Measurements from ENCODE around the gene WNT2B. TPM values are rescaled to one million over a fixed set of nuclear protein-coding genes. Genes with fewer than 3 reads are reported as not detected.
A peak's percentile ranks its signal among the peaks of the same experiment; 100 is the strongest.

WNT2B gene
- polyA plus RNA-seq, 6 donors from 2014 or later: 0.03 to 0.59 (median 0.20) TPM; not detected in 1

- Mint-ChIP-seq H3K4me1 (peaks cover 32 to 58% (median 47%) of the 10 kb centered on the region in 3 donors), H3K36me3 (no peaks in the 10 kb centered on the region), H3K4me3 (peak overlapping the region; percentile 81 to 91 (median 86)), H3K9me3 (no peaks in the 10 kb centered on the region), H3K27me3 (peaks cover 32 to 40% (median 32%) of the 10 kb centered on the region in 3 donors), H3K27ac (no peak overlapping the region)
- DNase-seq (no peak), ATAC-seq (ENCODE audit: low read depth in 2 of 2) (no peak)
Observed at GRCh38 chr1:112507336-112507735, 1.4 kb upstream of the WNT2B start.

DNA sequence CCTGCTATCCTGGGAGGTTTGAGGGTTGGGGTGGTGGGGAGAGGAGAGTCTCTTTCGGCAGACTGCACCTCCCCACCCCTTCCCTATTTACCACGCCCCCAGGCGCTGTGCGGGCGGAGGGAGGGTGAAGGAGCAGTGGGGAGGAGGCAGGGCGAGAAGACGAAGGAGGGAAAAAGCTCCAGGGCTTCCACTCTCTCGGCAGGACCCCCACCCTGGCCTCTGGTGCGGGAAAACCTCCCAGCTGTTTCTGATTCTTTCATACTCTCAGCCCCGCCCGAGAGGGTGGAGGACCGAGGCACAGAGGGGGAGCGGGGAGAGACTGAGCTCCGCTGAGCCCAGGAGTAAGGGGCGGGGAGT is 866 bp upstream of the WNT2B start:
- peak; percentile 24 to 39 for ATAC-seq (ENCODE audit: low read depth in 2 of 2)
- peak; percentile 17 for DNase-seq
- Mint-ChIP-seq H3K36me3 (no peaks in the 10 kb centered on the region), H3K9me3 (no peaks in the 10 kb centered on the region), H3K27me3 (peaks cover 26 to 35% (median 32%) of the 10 kb centered on the region in 3 donors), H3K4me3 (peak overlapping the region; percentile 81 to 91 (median 86)), H3K4me1 (peaks cover 27 to 53% (median 42%) of the 10 kb centered on the region in 3 donors), H3K27ac (no peak overlapping the region)

DNA sequence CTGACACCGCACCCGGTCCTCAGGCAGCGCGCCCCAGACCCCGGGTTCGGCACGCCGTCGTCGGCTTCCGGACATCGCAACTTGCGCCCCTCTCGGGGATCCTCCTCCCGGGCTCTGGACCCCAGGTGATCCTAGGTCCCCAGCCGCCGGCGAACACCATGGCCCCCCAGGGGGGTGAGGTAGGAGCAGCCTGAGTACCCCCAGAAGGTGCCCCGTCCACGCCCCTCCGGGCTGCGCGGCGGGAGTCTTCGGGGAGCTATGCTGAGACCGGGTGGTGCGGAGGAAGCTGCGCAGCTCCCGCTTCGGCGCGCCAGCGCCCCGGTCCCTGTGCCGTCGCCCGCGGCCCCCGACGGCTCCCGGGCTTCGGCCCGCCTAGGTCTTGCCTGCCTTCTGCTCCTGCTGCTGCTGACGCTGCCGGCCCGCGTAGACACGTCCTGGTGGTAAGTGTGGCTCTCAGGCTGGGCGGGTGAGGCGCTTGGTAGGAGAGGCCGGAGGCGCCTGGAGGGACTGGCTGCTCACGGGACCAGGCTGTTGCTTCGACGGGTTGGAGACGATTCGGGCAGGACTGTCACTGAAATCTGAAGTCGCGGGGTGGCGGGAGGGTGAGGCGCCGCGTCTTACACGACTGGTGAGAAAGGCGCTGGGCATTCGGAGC is 367 bp downstream of the WNT2B start:
- Mint-ChIP-seq H3K4me3 (peak overlapping the region; percentile 36 to 89 (median 78)), H3K9me3 (no peaks in the 10 kb centered on the region), H3K36me3 (no peaks in the 10 kb centered on the region), H3K4me1 (peaks cover 21 to 43% (median 42%) of the 10 kb centered on the region in 3 donors), H3K27me3 (peaks cover 14 to 24% (median 23%) of the 10 kb centered on the region in 3 donors), H3K27ac (peak overlapping the region in 2 of 6 donors; percentile 20 to 36)
- ATAC-seq (ENCODE audit: low read depth in 2 of 2): peak; percentile 53
- peak; percentile 35 for DNase-seq

DNA sequence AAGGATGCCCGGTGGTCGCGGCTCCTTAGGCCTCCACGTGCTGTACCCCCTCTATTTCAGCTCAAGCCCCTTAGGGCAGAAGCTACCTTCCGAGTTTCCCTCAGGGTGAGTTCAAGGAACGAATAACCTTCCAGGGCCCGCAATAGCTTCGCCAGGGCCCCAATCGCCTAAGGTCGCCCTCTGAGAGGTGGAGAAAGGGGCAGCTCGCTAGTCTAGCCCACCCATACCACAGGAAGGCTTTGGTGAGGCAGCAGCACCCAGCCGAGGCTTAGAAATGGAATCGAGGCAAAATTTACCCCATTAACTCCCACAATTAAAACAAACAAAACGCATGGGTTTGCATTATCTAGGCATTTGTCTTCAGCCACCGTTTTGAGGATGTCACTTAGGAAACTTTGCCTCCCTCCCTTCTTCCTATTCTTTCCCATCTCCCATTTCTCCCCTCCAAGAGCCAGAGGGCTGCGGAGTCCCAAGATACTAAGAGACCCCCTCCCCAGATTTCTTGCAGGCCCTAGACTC is 954 bp downstream of the WNT2B start:
- no peak for ATAC-seq (ENCODE audit: low read depth in 2 of 2)
- Mint-ChIP-seq H3K4me3 (peak overlapping the region; percentile 36 to 89 (median 78)), H3K36me3 (no peaks in the 10 kb centered on the region), H3K9me3 (no peaks in the 10 kb centered on the region), H3K27me3 (peaks cover 9 to 24% (median 17%) of the 10 kb centered on the region in 3 donors), H3K4me1 (peaks cover 15 to 37% (median 36%) of the 10 kb centered on the region in 3 donors), H3K27ac (peak overlapping the region in 2 of 6 donors; percentile 36 to 66)
- DNase-seq: no peak

- Mint-ChIP-seq H3K27ac (peak overlapping the region in 2 of 6 donors; percentile 48 to 66), H3K9me3 (no peaks in the 10 kb centered on the region), H3K4me1 (peaks cover 11 to 30% (median 30%) of the 10 kb centered on the region in 3 donors), H3K27me3 (peaks cover 13 to 17% (median 16%) of the 10 kb centered on the region in 3 donors), H3K4me3 (peak overlapping the region in 5 of 8 donors; percentile 29 to 82 (median 77)), H3K36me3 (no peaks in the 10 kb centered on the region)
- no peak for DNase-seq
- no peak for ATAC-seq (ENCODE audit: low read depth in 2 of 2)
Observed at GRCh38 chr1:112510340-112510739, 1.6 kb downstream of the WNT2B start.

GRCh38 chr1:112511897-112512296 is 3.1 kb downstream of the WNT2B start:
- DNase-seq: no peak
- Mint-ChIP-seq H3K4me3 (no peak overlapping the region), H3K27me3 (peaks cover 10 to 16% (median 13%) of the 10 kb centered on the region in 3 donors), H3K36me3 (no peaks in the 10 kb centered on the region), H3K27ac (peak overlapping the region in 2 of 6 donors; percentile 12 to 29), H3K4me1 (peaks cover 5 to 15% (median 15%) of the 10 kb centered on the region in 3 donors), H3K9me3 (no peaks in the 10 kb centered on the region)
- ATAC-seq (ENCODE audit: low read depth in 2 of 2): no peak

DNA sequence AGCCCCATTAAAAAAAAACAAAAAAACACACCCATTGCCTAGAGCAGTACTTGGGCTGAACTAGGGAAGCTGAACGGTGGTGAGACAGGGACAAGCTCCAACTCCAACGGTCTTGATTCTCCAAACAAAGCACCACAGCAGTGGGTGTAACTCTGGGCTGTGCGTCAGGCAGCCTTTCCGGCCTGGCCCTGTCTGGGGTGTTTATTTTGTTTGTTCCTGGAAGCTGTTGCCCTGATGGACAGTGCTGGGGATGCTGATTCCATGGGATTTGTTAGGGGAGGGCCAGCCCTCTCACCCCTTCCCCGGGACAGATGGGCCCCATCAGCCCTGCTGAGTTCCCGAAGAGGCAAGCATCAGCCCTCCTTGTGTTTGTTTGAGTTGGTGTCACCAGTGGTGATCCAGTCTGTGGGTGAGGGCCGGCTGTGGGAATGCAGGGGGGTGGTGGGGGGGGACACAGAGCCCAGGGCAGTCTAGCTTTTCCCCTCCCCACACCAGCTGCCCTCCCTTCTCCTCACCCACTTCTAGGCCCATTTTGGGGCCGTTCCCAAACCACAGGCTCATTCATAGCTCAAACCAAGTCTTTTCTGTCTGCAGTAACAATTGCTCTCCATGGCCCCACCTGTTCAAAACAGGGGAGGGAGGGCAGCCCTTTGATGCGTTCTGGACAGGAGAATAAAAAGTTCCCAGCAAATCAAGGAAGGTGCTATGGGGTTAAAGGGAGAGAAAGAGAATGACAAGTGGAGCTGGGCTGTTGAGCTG is 4.5 kb downstream of the WNT2B start:
- ATAC-seq (ENCODE audit: low read depth in 2 of 2) (no peak), DNase-seq (no peak)
- no peaks in the 10 kb centered on the region for H3K36me3 Mint-ChIP-seq
- H3K4me1 Mint-ChIP-seq: peaks cover 0 to 2% (median 2%) of the 10 kb centered on the region in 3 donors
- H3K27me3 Mint-ChIP-seq: peaks cover 5 to 7% (median 6%) of the 10 kb centered on the region in 3 donors
- peak overlapping the region in 1 of 6 donors; percentile 77 for H3K27ac Mint-ChIP-seq
- H3K9me3 Mint-ChIP-seq: no peaks in the 10 kb centered on the region
- H3K4me3 Mint-ChIP-seq: no peak overlapping the region

DNA sequence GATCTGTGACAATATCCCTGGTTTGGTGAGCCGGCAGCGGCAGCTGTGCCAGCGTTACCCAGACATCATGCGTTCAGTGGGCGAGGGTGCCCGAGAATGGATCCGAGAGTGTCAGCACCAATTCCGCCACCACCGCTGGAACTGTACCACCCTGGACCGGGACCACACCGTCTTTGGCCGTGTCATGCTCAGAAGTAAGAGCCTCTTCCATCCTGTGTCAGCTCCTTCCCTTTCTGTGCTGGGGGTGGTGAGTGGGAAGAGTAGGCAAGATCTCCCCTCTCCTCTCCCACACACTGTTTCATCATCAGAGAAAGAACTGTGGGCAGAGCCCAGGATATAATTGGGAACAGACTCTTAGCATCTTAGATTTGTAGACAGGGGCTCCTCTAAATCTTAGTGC is 6.1 kb downstream of the WNT2B start:
- no peak overlapping the region for H3K4me3 Mint-ChIP-seq
- no peaks in the 10 kb centered on the region for H3K36me3 Mint-ChIP-seq
- no peaks in the 10 kb centered on the region for H3K9me3 Mint-ChIP-seq

DNA sequence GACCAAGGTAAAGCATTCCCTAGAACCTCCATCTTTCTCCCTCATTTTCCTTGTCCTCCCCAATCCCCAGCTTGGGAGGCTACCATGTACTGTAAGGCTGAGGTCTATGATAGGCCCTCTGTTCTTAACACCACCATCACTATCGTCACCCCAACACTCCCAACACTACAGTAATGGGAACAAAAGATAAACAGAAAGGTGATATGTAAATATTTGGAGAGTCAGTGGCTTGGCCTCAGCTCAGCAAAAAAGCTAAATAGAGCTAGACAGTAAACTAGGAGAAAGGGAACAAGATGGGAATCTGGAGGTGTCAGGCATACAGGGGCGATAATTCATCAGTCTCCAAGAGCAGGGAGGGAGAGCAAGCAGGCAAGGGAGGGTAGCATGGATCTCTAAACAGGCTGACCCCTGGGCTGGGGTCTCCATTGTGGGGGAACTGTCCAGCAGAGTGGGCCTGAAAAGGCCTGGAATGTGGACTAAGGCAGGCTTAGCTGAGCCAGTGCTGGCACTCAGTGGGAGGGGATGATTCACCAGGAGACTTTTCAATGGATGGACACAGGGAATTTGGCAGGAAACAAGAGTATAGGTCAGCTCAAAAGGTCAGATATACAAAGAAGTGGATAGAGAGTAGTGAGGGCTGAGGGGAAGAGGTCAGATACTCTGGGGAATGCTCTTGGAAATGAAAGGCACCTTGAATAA is 6.7 kb downstream of the WNT2B start:
- H3K4me3 Mint-ChIP-seq: no peak overlapping the region
- H3K27me3 Mint-ChIP-seq: peaks cover 0 to 7% (median 5%) of the 10 kb centered on the region in 3 donors
- H3K4me1 Mint-ChIP-seq: no peaks in the 10 kb centered on the region
- H3K36me3 Mint-ChIP-seq: no peaks in the 10 kb centered on the region
- H3K9me3 Mint-ChIP-seq: no peaks in the 10 kb centered on the region
- DNase-seq (no peak), ATAC-seq (ENCODE audit: low read depth in 2 of 2) (no peak)
- H3K27ac Mint-ChIP-seq: no peak overlapping the region

More for the DNA sequence above, 6.1 kb downstream of the WNT2B start:
- no peak overlapping the region for H3K27ac Mint-ChIP-seq
- no peaks in the 10 kb centered on the region for H3K4me1 Mint-ChIP-seq
- peaks cover 4 to 7% (median 5%) of the 10 kb centered on the region in 3 donors for H3K27me3 Mint-ChIP-seq
- DNase-seq (no peak), ATAC-seq (ENCODE audit: low read depth in 2 of 2) (no peak)

DNA sequence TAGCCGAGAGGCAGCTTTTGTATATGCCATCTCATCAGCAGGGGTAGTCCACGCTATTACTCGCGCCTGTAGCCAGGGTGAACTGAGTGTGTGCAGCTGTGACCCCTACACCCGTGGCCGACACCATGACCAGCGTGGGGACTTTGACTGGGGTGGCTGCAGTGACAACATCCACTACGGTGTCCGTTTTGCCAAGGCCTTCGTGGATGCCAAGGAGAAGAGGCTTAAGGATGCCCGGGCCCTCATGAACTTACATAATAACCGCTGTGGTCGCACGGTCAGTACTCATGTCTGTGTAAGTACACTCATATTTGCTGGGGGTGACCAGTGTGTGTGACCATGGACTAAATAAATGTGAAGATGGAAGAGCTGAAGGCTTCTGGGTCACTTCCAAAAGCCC is 7.4 kb downstream of the WNT2B start:
- peaks cover 0 to 7% (median 5%) of the 10 kb centered on the region in 3 donors for H3K27me3 Mint-ChIP-seq
- DNase-seq (no peak), ATAC-seq (ENCODE audit: low read depth in 2 of 2) (no peak)
- no peaks in the 10 kb centered on the region for H3K9me3 Mint-ChIP-seq
- no peak overlapping the region for H3K4me3 Mint-ChIP-seq
- H3K4me1 Mint-ChIP-seq: no peaks in the 10 kb centered on the region
- H3K36me3 Mint-ChIP-seq: no peaks in the 10 kb centered on the region
- H3K27ac Mint-ChIP-seq: no peak overlapping the region

GRCh38 chr1:112517231-112517630 is 8.5 kb downstream of the WNT2B start:
- Mint-ChIP-seq H3K9me3 (no peaks in the 10 kb centered on the region), H3K4me1 (no peaks in the 10 kb centered on the region), H3K4me3 (no peak overlapping the region), H3K27ac (no peak overlapping the region), H3K36me3 (no peaks in the 10 kb centered on the region), H3K27me3 (peaks cover 0 to 5% (median 0%) of the 10 kb centered on the region in 3 donors)
- no peak for ATAC-seq (ENCODE audit: low read depth in 2 of 2)
- DNase-seq: no peak

DNA sequence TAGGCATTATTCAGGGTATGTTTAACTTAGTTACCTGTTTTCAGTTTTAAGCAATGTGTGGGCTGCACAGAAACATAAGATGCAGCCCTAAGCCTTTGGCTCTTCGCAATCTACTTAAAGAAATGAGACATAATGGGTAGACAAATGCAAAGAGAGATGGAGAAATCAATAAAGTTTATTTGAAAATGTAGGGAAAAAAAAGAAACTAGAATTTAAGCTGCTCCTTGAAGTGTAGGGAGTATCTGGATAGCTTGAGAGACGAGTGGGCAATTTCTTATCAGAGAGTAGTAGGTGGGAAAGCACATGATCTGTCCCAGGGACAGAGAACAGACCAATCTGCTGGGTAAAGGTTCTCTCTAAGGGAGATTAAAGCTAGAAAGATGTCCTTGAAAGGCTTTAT is 8.9 kb downstream of the WNT2B start:
- H3K4me1 Mint-ChIP-seq: no peaks in the 10 kb centered on the region
- no peak for DNase-seq
- H3K9me3 Mint-ChIP-seq: no peaks in the 10 kb centered on the region
- H3K27ac Mint-ChIP-seq: peak overlapping the region in 1 of 6 donors; percentile 30
- no peak for ATAC-seq (ENCODE audit: low read depth in 2 of 2)
- no peaks in the 10 kb centered on the region for H3K36me3 Mint-ChIP-seq
- H3K4me3 Mint-ChIP-seq: no peak overlapping the region
- H3K27me3 Mint-ChIP-seq: peaks cover 0 to 5% (median 0%) of the 10 kb centered on the region in 3 donors

DNA sequence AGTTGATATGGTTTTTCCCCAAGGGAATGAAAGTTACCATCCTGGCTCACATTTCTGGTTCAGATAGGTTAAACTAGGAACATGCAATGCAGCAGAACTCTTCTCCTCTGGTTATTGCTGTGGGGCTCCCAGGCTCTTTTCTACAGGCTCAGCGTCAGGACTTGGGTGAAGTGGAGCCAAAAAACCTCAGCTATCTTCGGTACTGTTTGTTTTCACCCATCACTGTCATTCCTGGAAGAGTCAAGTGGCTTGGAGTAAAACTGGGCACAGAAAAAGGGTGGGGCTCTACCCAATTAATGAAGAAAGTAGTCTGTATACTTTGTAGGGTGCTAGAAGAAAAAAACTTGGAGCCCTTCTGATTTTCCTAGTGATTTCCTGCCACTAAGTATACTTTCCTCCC is 9.4 kb downstream of the WNT2B start:
- no peaks in the 10 kb centered on the region for H3K4me1 Mint-ChIP-seq
- no peak overlapping the region for H3K27ac Mint-ChIP-seq
- no peak for DNase-seq
- H3K27me3 Mint-ChIP-seq: peaks cover 0 to 5% (median 0%) of the 10 kb centered on the region in 3 donors
- H3K36me3 Mint-ChIP-seq: no peaks in the 10 kb centered on the region
- no peak overlapping the region for H3K4me3 Mint-ChIP-seq
- no peaks in the 10 kb centered on the region for H3K9me3 Mint-ChIP-seq
- ATAC-seq (ENCODE audit: low read depth in 2 of 2): no peak
